HG03378 (cell line): ENCODE data around the gene LCP2.

Experiments
- ATAC-seq: cut with Tn5 transposase; IDR thresholded peaks from one replicate; pipeline ENCODE4 v1.9.1; 2021; ENCODE audit warnings: mild to moderate bottlenecking, moderate library complexity; ENCODE audit not compliant: unreplicated experiment

The LCP2 gene

GRCh38 chr5:170297589-170298462, at the start of gene LCP2:
Gene LCP2, minus strand, starts transcription at chr5:170297777. Its CDS starts 166 bp downstream, at chr5:170297611.
- peak; percentile 35 for ATAC-seq

- ATAC-seq: no peak
Observed at GRCh38 chr5:170347022-170347567, 49.5 kb upstream of the LCP2 start.

- ATAC-seq: no peak
Observed at GRCh38 chr5:170345971-170346370, 48.4 kb upstream of the LCP2 start.

- ATAC-seq: no peak
Observed at GRCh38 chr5:170343177-170343576, 45.6 kb upstream of the LCP2 start.

GRCh38 chr5:170342153-170342725, 44.7 kb upstream of the LCP2 start:
- no peak for ATAC-seq

GRCh38 chr5:170341545-170341944, 44.0 kb upstream of the LCP2 start:
- ATAC-seq: no peak

- ATAC-seq: no peak
Observed at GRCh38 chr5:170339780-170340167, 42.2 kb upstream of the LCP2 start.

- ATAC-seq: peak; percentile 89
Observed at GRCh38 chr5:170338933-170339779, 41.6 kb upstream of the LCP2 start.

- no peak for ATAC-seq
Observed at GRCh38 chr5:170338291-170338690, 40.7 kb upstream of the LCP2 start.

GRCh38 chr5:170337045-170337733, 39.6 kb upstream of the LCP2 start:
- ATAC-seq: no peak

- ATAC-seq: no peak
Observed at GRCh38 chr5:170336065-170336464, 38.5 kb upstream of the LCP2 start.

GRCh38 chr5:170334626-170335025, 37.0 kb upstream of the LCP2 start:
- ATAC-seq: no peak

- ATAC-seq: peak; percentile 62
Observed at GRCh38 chr5:170333161-170333910, 35.8 kb upstream of the LCP2 start.

GRCh38 chr5:170332058-170332457, 34.5 kb upstream of the LCP2 start:
- no peak for ATAC-seq

- no peak for ATAC-seq
Observed at GRCh38 chr5:170330568-170331054, 33.0 kb upstream of the LCP2 start.

- no peak for ATAC-seq
Observed at GRCh38 chr5:170329524-170329923, 31.9 kb upstream of the LCP2 start.

- no peak for ATAC-seq
Observed at GRCh38 chr5:170327829-170328228, 30.3 kb upstream of the LCP2 start.

- ATAC-seq: peak; percentile 53
Observed at GRCh38 chr5:170327168-170327567, 29.6 kb upstream of the LCP2 start.

- no peak for ATAC-seq
Observed at GRCh38 chr5:170319301-170319700, 21.7 kb upstream of the LCP2 start.

- no peak for ATAC-seq
Observed at GRCh38 chr5:170317499-170317898, 19.9 kb upstream of the LCP2 start.
